Ovary (tissue), 9 donors: ENCODE results near the gene SLC1A2. TPM values are rescaled to one million over a fixed set of nuclear protein-coding genes. Genes with fewer than 3 reads are reported as not detected.

ENCODE experiments used
- DNase-seq, 5 donors: peaks; one replicate each; pipeline ENCODE4 v3.0.0-alpha.2; 2019 to 2020
- H3K27ac ChIP-seq, 2 donors: fragments of 200-600 bp; one replicate each; pipeline versions ENCODE4 v1.5.1 to v1.8.0; 2019 to 2022
- H3K27me3 ChIP-seq: fragments of 200-600 bp; one replicate; pipeline ENCODE4 v1.8.0; 2022
- H3K36me3 ChIP-seq: fragments of 200-600 bp; sonication (generic); one replicate; pipeline ENCODE4 v1.5.1; 2019
- H3K4me1 ChIP-seq: one replicate; pipeline ENCODE4 v1.8.1; 2013; ENCODE audit warnings: mild to moderate bottlenecking, moderate library complexity; ENCODE audit not compliant: insufficient read depth
- H3K4me3 ChIP-seq: fragments of 200-600 bp; sonication (generic); one replicate; pipeline ENCODE4 v1.5.1; 2017
- H3K9me3 ChIP-seq, 2 donors: fragments of 200-600 bp in 1 of 2; sonication (generic) in 1 of 2; one replicate each; pipeline versions ENCODE4 v1.5.1 to v1.8.1; 2013 to 2019; ENCODE audit warnings: mild to moderate bottlenecking in 1 of 2, moderate library complexity in 1 of 2
- CTCF ChIP-seq, 3 donors: fragments of 450-650 bp in 2 of 3; fragments of 200-600 bp in 1 of 3; IDR thresholded peaks; one replicate each; pipeline versions ENCODE4 v1.5.1 to v1.8.0; 2016 to 2022; ENCODE audit warnings: antibody characterized with exemption in 3 of 3, mild to moderate bottlenecking in 1 of 3
- EP300 ChIP-seq: sonication (generic); formaldehyde crosslinking; IDR thresholded peaks from one replicate; pipeline ENCODE4 v1.6.1; 2017; ENCODE audit warnings: antibody characterized with exemption
- POLR2A ChIP-seq: fragments of 450-650 bp; IDR thresholded peaks from one replicate; pipeline ENCODE4 v1.6.1; 2017; ENCODE audit warnings: antibody characterized with exemption, mild to moderate bottlenecking, moderate library complexity
- WGBS, 3 donors: extraction: QIAGEN DNeasy Blood & Tissue Kit in 1 of 3; methylation state at CpG; one replicate each; pipeline versions ENCODE4 v1.1.5 to v1.1.7; 2013 to 2017; 5-methylcytosine and 5-hydroxymethylcytosine counted together
- intact Hi-C, 4 donors: fragments of 100-400 bp; cut with DNase I; formaldehyde crosslinking; loops; one replicate each; pipeline versions ENCODE4 v1.11.0 to v1.15.1; 2022 to 2023
- polyA plus RNA-seq, 2 donors: library from polyadenylated mRNA; stranded (reverse); fragments of 200-250 nt in 1 of 2; fragments of 350-450 nt in 1 of 2; fragmentation: Illumina TruSeq in 1 of 2; extraction: RNeasy Lipid Tissue Mini Kit (QIAGEN cat#74804) in 1 of 2; gene quantifications; one replicate each; pipeline ENCODE4 v1.2.3, GENCODE V29; 2013 to 2014
- total RNA-seq, 7 donors: library from RNA; depleted of rRNA in 2 of 7; stranded (reverse); fragments of >200 nt in 2 of 7; fragmentation: NEBNext Ultra II Directional in 3 of 7; extraction: Animal tissue kit (Norgen Biotek cat#: 25700) in 3 of 7; gene quantifications; one replicate each; pipeline versions ENCODE4 v1.1.0 to v1.2.4, GENCODE V29; 2016 to 2023
- donor health status: DM: no; HTN: no; CAD: no; lungs with moderate emphysema.
- donor health status: DM: no; HTN: no; CAD: no.
- donor health status: Bipolar disorder and iron deficiency.
- donor health status: DM: yes; HTN: yes; CAD: no.
- donor health status: DM: no; HTN: no; CAD: no.
- donor health status: DM: yes; HTN: yes; CAD: no.

The SLC1A2 gene
- total and polyA plus RNA-seq, 9 donors, result 0.02 to 0.80 (median 0.15) TPM

- no peaks in the 10 kb centered on the region for H3K9me3 ChIP-seq
- no peak overlapping the region for H3K27ac ChIP-seq
- intact Hi-C loops, result no loop called here
- no peak for TF ChIP-seq POLR2A
- TF ChIP-seq EP300, result no peak
- no peak for TF ChIP-seq CTCF (IDR thresholded peaks at IDR 0.05)
- no peaks in the 10 kb centered on the region for H3K27me3 ChIP-seq
- H3K4me1 ChIP-seq, result no peaks in the 10 kb centered on the region
- H3K36me3 ChIP-seq, result no peaks in the 10 kb centered on the region
- DNase-seq, result no peak
- no peak overlapping the region for H3K4me3 ChIP-seq
- WGBS, 3 donors, result 70 to 93% (median 79%) methylated on average over 1 of the region's 1 CpG
Measured at GRCh38 chr11:35245786-35246185, 173.6 kb downstream of the SLC1A2 start.

- H3K36me3 ChIP-seq, result no peaks in the 10 kb centered on the region
- TF ChIP-seq CTCF (IDR thresholded peaks at IDR 0.05), result no peak
- no peak for TF ChIP-seq POLR2A
- no peak for TF ChIP-seq EP300
- no peak overlapping the region for H3K4me3 ChIP-seq
- no peaks in the 10 kb centered on the region for H3K4me1 ChIP-seq
- intact Hi-C loops, result no loop called here
- 53 to 66% (median 62%) methylated on average over 4 of the region's 4 CpGs for WGBS, 3 donors
- no peaks in the 10 kb centered on the region for H3K27me3 ChIP-seq
- DNase-seq, result no peak
- no peak overlapping the region for H3K27ac ChIP-seq
- no peaks in the 10 kb centered on the region for H3K9me3 ChIP-seq
Measured at GRCh38 chr11:35245056-35245455, 174.3 kb downstream of the SLC1A2 start.

- Histone ChIP-seq H3K9me3 (no peaks in the 10 kb centered on the region), H3K4me3 (no peak overlapping the region), H3K4me1 (no peaks in the 10 kb centered on the region), H3K27me3 (no peaks in the 10 kb centered on the region), H3K36me3 (no peaks in the 10 kb centered on the region), H3K27ac (no peak overlapping the region)
- TF ChIP-seq POLR2A (no peak), EP300 (no peak), CTCF (IDR thresholded peaks at IDR 0.05) (no peak)
- WGBS, 3 donors, result 90 to 96% (median 92%) methylated on average over 2 of the region's 2 CpGs
- no peak for DNase-seq
- intact Hi-C loops, result no loop called here
Measured at GRCh38 chr11:35243774-35244173, 175.6 kb downstream of the SLC1A2 start.

GRCh38 chr11:35242412-35243242 is 176.7 kb downstream of the SLC1A2 start:
- no peak for TF ChIP-seq CTCF (IDR thresholded peaks at IDR 0.05)
- no peaks in the 10 kb centered on the region for H3K4me1 ChIP-seq
- intact Hi-C loops, result no loop called here
- no peak overlapping the region for H3K4me3 ChIP-seq
- no peaks in the 10 kb centered on the region for H3K27me3 ChIP-seq
- WGBS, 3 donors, result 93 to 94% (median 94%) methylated on average over 3 of the region's 3 CpGs
- H3K36me3 ChIP-seq, result no peaks in the 10 kb centered on the region
- H3K9me3 ChIP-seq, result no peaks in the 10 kb centered on the region
- DNase-seq, result no peak
- H3K27ac ChIP-seq, result no peak overlapping the region
